HG02763 (cell line): ENCODE data around the gene NELFB.
"Not testable (repeated sequence)": the region's sequence is repeated elsewhere in the genome, so short reads cannot be mapped to it uniquely, and the experiment has no call there.

Experiments used
- ATAC-seq: cut with Tn5 transposase; IDR thresholded peaks from one replicate; pipeline ENCODE4 v1.9.1; 2021; ENCODE audit warnings: mild to moderate bottlenecking, moderate library complexity; ENCODE audit not compliant: unreplicated experiment

Gene NELFB

DNA sequence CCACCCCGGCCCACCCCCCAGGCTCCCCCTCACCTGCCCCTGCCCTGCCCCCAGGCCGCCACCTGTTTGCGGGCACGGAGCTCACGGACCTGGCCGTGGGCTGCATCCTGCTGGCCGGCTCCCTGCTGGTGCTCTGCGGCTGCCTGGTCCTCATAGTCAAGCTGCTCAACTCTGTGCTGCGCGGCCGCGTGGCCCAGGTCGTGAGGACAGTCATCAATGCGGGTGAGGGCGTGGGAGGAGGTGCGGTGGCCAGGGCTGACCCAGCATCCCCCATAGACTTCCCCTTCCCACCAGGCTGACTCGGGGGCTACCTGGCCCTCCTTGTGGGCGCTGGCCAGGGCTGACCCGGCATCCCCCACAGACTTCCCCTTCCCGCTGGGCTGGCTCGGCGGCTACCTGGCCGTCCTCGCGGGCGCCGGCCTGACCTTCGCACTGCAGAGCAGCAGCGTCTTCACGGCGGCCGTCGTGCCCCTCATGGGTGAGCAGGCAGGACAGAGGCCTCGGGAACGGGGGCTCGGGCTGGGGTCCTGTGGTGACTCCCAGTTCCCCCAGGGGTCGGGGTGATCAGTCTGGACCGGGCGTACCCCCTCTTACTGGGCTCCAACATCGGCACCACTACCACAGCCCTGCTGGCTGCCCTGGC, 21.0 kb upstream of the NELFB start:
- ATAC-seq, result no peak

DNA sequence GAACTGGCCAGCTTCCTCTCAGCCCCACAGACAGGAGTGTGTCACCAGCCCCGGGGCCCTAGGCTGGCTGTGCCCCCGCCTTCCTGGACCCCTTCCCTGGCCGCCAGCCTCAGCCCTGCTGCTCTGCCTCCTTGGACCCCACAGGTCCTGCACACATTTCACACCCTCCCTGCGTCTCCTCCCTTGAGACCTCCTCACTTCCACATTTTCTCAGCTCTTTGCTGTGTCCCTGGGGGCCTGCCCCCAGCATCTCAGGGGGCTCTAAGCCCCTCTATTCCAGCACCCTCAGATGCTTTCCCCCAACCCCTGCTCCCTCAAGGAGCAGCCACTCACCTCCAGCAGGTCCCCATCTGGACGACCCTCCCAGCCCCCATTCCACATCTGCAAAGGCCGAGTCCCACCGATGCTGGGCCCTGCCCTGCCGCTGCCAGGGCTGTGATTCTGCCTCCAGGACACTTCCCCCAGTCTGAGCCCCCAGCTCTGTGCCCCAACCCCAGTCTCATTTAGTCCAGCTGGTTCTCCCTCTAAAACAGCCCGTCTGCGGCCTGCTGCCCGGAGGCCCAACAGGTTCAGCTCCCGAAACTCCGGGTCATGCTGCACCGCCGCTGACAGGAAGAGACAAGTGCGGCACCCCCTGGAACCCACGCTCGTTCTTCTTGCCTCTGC, 20.2 kb upstream of the NELFB start:
- no peak for ATAC-seq

DNA sequence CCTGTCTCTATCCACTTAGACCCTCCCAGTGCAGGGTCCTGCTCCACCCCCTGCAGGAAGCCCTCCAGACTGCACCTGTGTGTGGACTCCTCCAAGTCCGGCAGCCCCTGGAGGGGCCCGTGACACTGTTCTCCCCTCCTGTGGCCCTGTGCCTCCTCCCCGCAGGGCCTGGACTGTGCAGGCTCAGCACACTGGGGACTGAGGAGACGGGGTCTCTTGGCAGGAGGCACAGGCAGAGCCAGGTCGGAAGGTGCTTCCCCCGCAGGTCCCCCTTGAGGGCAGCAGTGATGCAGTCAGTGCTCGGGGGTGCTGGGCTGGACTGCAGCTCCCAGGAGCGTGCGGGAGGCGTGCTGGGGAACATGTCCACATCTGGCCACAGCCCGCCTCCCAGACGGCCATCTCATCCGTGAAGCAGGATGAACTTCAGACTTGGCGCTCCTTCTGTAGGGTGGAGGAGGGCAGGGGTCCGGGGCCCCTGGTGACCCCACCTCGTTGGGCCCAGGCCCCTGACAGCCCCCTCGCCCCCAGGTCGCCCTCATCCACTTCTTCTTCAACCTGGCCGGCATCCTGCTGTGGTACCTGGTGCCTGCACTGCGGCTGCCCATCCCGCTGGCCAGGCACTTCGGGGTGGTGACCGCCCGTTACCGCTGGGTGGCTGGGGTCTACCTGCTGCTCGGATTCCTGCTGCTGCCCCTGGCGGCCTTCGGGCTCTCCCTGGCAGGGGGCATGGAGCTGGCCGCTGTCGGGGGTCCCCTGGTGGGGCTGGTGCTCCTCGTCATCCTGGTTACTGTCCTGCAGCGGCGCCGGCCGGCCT, 19.5 kb upstream of the NELFB start:
- no peak for ATAC-seq

DNA sequence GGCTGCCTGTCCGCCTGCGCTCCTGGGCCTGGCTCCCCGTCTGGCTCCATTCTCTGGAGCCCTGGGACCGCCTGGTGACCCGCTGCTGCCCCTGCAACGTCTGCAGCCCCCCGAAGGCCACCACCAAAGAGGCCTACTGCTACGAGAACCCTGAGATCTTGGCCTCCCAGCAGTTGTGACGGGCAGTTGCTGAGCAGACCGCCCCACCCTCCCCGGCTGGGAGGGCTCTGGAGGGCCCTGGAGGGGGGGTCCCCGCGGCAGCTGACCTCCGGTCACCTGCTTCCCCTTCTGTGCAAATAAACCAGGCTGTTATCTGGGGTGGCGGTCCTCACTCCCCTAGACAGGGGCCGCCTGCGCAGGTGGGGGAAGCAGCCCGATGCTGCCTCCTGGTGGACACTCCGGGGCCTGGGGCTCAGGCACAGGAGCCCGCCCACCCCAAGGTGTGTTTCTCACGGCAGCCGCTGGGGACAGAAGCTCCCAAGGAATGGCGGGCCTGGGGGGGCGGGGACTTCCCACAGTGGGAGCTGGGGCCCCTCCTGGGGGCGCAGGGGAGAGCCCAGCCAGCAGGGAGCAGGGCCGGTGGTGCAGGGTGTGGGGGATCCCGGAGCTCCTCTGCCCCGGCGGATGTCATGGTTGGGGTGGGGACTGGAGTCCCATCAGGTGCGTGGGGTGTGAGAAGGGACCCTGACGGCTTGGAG, 18.7 kb upstream of the NELFB start:
- ATAC-seq, result no peak

DNA sequence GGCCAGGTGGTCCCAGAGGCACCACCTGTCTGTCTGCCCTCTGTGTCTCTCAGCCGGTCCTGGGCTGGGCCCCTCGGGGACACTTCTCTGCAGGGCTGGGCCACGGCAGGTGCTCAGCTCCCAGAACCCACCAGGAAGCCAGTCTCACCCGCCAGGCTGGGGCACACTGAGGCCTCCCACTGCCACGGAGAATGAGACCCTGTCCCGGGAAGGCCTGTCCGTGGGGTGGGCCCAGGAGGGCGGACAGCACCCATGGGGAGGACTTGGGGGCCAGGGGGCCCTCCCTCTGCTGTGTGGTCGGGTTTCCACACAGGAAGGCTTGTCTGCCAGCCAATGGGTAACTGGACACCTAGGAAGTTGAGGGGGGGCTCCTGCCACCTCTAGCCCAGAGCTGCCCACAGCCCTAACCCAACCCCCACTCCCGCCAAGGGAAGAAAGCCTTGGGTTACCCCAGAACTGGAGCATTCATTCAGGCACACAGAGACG, 18.1 kb upstream of the NELFB start:
- no peak for ATAC-seq

DNA sequence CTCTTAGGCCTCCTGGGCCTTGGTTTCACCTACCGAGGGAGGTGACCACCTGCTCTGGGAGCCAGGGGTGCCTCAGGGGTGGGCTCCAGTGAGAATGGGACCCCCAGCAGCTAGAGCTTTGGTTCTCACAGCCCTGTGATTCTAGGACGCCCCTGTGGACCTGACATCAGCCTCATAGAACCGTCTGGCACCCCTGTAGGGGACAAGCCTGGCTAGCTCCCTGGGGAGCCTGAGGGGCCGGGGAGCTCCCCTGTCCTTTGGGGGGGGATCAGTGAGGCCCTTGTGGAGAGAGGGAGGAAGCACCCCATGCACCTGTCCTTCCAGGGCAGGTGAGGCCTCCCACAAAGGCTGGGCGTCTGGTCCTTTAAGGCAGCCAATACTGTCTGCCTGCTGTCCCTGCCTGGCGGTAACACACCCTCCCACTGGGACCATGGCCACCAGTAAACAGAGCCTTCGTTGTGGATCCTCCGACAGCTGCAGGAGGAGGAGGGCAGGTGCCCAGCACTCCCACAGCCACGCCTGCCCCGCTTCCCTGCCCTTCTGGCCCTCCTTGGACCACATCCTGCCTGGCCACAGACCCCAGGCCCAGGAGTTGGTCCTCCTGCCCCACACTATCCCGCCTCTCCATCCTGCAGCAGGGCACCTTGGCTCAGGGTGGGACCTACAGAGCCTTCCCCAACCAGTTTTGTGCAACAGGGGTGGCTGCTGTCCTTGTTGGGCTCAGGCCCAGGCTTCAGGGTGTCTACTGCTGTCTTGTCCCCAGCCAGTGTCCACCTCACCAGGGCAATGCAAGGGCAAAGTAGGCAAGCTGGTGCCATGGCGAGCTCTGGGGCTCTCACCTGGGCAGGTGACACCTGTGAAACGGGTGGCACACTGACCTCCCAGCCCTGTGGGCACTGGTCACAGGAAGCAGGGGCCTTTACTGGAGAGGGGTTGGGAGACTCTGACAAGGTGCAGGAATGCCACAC, 17.1 kb upstream of the NELFB start:
- no peak for ATAC-seq

DNA sequence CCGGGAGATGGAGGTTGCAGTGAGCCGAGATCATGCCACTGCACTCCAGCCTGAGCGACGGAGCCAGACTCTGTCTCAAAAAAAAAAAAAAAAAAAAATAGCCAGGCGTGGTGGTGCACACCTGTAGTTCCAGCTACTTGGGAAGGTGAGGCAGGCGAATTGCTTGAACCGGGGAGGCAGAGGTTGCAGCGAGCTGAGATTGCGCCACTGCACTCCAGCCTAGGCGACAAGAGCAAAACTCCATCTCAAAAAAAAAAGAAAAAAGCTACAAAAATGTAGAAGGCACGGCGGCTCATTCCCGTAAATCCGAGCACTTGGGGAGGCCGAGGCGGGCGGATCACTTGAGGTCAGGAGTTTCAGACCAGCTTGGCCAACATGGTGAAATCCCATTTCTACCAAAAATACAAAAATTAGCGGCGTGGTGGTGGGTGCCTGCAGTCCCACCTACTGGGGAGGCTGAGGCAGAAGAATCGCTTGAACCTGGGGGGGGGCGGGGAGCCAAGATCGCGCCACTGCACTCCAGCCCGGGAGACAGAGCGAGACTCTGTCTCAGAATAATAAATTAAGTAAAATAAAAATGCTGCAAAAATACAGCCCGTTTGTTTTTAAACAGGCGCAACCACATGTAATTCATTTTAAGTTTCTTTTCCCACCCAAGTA, 15.5 kb upstream of the NELFB start:
- not testable (repeated sequence) for ATAC-seq

DNA sequence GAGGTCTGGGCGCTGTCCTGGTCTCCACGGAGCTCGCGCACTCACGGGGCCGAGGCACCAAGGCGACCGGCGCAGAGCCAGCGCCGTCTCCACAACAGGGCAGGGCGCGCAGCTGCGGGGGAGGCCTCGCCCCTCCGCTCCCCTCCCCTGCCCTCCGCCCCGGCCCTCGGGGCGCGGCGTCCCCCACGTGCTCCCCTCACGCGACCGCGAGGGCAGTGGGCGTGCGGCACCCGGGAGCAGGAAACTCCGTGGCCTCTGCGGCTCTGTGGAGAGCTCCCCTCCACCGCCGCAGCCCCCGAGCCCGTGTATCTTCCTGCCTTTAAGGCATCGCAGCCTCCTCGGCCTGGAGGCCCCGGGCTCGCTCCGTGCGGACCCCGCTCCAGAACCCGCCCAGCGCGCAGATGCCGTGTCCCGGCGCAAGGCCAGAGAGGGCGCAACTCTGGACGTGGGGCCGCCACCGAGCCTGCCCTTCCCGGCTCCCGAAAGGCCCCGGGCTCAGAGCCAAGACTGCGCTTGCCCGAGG, 14.7 kb upstream of the NELFB start:
- peak; percentile 21 for ATAC-seq

DNA sequence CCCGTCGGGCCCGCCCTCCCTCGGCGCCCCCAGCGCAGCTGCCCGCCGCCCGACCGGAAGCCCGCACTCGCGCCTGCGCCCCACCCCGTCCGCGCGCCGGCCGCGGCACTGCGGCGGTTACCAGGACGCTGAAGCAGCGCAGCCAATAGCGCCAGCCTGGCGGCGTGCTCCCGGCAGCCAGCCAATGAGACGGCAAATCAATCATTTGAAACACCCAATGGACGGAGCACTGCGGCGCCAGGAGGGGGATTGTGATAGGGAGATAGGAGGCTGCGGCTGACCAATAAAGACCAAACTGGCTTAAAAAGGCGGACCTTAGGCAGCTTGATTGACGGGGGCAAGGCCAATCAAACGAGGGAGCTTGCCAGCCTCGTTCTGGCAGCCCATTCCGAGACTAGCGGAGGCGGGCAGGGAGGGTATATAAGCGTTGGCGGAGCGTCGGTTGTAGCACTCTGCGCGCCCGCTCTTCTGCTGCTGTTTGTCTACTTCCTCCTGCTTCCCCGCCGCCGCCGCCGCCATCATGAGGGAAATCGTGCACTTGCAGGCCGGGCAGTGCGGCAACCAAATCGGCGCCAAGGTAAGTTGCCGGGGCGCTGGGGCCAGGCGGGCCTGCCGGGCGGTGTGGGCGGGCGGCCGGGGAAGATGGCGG, 14.2 kb upstream of the NELFB start, which contains the start of gene TUBB4B:
TUBB4B (plus strand) TSS at position 447 of the 649 bp plus-strand sequence; CDS start at position 521, 74 bp downstream.
- ATAC-seq, result peak; percentile 71

DNA sequence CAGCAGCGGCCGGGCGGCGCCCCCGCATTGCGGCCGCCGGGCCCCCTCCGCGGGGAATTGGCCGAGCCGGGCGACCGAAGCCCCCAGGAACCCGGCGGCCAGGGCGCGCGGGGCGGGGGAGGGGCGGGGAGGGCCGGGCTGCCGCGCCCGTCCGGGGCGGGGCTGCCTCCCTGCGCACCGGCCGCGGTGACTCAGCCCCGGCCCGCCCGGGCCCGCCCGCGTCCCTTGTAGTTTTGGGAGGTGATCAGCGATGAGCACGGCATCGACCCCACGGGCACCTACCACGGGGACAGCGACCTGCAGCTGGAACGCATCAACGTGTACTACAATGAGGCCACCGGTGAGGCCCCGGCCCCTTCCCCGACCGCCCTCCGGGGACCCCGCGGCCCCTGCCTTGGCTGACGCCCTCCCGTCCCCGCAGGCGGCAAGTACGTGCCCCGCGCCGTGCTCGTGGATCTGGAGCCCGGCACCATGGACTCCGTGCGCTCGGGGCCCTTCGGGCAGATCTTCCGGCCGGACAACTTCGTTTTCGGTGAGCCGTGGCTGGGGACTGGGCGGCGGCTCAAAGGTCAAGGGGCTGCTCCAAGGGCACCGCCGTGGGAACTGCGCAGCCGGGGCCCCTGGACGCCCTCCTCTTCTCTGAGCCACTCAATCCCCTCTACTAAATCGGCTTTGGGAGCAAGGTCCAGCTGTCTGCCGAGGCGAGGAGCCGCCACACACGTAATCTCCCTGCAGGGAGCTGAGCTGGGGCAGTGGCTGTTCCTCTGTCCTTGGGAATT, 13.4 kb upstream of the NELFB start:
- ATAC-seq, result no peak

DNA sequence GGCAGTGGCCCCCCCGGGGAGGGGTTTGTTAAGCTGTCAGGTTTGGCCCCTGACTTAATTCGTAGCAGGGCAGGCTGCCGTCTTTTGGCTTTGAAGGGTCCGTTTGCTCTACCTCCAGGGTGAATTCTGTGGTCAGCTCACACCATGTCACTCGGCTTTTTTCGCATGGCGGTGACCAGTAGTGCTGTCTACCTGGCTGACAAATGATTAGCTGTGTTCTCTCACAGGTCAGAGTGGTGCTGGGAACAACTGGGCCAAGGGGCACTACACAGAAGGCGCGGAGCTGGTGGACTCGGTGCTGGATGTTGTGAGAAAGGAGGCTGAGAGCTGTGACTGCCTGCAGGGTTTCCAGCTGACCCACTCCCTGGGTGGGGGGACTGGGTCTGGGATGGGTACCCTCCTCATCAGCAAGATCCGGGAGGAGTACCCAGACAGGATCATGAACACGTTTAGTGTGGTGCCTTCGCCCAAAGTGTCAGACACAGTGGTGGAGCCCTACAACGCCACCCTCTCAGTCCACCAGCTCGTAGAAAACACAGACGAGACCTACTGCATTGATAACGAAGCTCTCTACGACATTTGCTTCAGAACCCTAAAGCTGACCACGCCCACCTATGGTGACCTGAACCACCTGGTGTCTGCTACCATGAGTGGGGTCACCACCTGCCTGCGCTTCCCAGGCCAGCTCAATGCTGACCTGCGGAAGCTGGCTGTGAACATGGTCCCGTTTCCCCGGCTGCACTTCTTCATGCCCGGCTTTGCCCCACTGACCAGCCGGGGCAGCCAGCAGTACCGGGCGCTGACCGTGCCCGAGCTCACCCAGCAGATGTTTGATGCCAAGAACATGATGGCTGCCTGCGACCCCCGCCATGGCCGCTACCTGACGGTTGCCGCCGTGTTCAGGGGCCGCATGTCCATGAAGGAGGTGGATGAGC, 12.6 kb upstream of the NELFB start:
- ATAC-seq, result no peak

DNA sequence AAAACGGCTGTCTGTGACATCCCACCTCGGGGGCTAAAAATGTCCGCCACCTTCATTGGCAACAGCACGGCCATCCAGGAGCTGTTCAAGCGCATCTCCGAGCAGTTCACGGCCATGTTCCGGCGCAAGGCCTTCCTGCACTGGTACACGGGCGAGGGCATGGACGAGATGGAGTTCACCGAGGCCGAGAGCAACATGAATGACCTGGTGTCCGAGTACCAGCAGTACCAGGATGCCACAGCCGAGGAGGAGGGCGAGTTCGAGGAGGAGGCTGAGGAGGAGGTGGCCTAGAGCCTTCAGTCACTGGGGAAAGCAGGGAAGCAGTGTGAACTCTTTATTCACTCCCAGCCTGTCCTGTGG, 11.9 kb upstream of the NELFB start:
- not testable (repeated sequence) for ATAC-seq

DNA sequence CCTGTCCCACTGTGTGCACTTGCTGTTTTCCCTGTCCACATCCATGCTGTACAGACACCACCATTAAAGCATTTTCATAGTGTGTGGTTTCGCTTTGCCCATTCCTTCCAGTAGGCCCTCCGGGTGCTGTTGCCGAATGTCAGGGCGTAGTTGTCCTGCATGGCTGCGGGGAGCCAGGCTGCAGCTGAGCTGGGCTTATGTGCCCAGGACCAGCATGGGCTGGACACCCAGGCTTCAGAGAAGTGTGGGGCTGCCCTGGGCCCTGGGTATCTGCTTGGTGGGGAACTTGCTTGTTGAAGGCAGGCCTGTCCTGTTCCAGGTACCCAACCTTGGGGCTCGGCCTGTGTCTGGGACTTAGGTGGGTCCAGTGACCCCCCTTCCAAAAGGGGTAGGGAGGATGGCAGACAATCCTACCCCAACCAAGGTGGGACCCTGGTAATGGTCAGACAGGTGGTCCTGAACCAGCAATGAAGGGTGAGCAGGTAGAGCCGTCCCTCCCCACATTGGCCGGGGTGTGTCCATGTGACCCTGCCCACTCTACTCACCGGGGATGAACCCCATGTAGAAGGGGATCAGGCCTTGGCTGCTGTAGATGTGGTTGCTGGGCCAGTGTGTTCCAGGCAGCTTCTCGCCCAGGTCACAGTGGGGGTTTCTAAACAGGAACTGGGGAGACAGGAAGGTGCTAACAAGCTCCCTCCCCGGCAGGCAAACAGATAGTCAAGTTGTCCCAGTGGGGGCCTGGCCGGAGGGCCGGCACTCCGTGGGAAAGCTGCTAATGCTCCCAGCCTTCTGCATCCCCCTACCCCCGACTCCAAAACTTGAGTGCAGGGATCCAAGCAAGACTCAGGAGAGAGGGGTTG, 11.3 kb upstream of the NELFB start:
- no peak for ATAC-seq

DNA sequence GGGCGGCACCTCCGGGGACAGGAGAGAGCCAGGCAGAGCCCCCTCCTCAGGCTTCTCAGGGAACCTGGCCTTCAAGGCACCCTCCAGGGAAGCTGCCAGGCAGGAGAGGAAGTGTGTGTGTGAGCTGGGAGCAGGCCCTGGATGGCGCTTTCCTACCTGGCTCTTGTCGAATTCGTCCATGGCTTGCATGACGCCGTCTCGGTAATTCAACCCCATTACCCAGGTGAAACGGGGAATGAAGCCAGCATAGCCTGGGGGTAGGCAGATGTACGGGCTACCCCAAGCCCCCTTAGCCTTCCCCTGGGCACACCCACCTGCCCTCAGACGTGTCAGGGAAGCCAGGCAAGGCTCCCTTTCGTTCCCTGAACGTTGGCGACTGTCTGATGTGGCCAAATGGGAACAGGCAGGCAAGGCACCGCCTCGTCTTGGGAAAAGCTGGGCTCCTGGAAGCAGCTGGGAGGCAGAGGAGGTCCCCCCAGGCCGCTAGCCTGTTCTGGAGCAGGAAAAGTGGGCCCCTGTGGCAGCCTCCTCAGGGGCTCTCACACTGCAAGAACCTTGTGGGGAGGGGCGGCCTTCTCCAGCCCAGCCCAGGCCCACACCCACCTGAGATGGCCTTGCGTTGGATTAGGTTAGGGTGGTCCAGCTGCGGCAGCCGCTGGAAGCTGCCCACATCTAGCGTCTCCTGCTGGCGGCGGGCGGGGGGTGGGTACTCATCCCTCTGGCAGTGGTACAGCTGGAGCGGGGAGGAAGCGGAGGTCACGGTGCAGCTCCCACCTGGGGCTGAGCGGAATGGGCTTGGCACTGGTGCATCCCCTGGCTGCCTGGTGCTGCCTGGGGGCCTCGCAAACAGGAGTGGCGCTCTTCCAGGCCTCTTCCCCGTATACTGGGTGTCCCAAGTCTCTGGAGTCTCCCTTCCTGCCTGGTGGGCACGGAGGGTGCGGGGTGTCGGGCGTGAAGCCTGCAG, 10.4 kb upstream of the NELFB start:
- ATAC-seq, result no peak
